ENCODE results near the gene PTAR1.

PTAR1 gene

GRCh38 chr9:69719983-69720382 is 39.8 kb downstream of the PTAR1 start:
- DNase-seq (ENCODE audit: low spot score in 2 of 2), result no peak
- ATAC-seq, result no peak
- Mint-ChIP-seq H3K36me3 (peaks cover 73% of the 10 kb centered on the region), H3K4me3 (no peak overlapping the region), H3K27ac (no peak overlapping the region), H3K4me1 (no peaks in the 10 kb centered on the region), H3K9me3 (no peaks in the 10 kb centered on the region)

- DNase-seq (ENCODE audit: low spot score in 2 of 2) (no peak), ATAC-seq (no peak)
- Mint-ChIP-seq H3K36me3 (peaks cover 72% of the 10 kb centered on the region), H3K27ac (no peak overlapping the region), H3K4me3 (no peak overlapping the region), H3K4me1 (no peaks in the 10 kb centered on the region), H3K9me3 (no peaks in the 10 kb centered on the region)
These were observed 40.4 kb downstream of the PTAR1 start for GRCh38 chr9:69719367-69719766.

DNA sequence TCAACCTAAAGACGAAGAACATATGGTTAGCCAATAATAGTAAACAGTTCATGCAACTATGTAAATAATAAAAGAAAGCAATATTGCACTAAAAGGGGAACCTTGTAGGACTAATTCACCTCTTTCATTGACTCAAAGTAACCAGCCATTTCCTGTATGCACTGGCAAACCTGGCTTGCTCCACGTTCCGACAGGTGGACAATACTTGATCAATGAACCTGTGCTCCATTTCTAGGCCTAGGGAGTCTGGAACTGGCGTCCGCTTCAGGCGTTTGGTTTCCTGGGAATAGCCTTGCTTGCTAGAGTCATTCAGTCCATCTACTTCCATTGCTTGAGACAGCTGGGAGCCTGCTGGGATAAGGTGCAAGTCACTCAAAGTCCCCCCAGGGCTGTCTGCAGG is 41.6 kb downstream of the PTAR1 start:
- H3K9me3 Mint-ChIP-seq, result no peaks in the 10 kb centered on the region
- ATAC-seq (no peak), DNase-seq (ENCODE audit: low spot score in 2 of 2) (no peak)
- H3K27ac Mint-ChIP-seq, result no peak overlapping the region
- no peaks in the 10 kb centered on the region for H3K4me1 Mint-ChIP-seq
- H3K4me3 Mint-ChIP-seq, result no peak overlapping the region
- peaks cover 60% of the 10 kb centered on the region for H3K36me3 Mint-ChIP-seq

DNA sequence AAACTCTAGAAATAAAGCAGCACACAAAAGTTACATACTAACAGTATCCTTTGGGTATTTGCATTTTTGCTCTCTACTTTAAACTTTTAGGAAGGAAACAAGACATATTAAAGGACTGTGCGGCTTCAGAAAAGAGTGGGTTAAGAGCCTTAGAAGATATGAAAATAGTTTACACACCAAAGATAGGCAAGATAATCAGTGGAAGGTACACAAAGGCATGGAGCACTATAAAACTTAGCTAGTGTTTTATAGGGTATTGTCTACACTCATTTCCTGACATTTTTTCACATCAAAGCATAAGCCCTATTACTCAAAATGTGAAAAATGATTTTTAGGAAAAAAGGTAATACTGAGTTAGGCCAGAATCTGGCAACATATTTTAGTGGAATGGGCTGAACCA is 44.0 kb downstream of the PTAR1 start:
- no peak for ATAC-seq
- DNase-seq (ENCODE audit: low spot score in 2 of 2), result no peak
- no peak overlapping the region for H3K4me3 Mint-ChIP-seq
- peaks cover 38% of the 10 kb centered on the region for H3K36me3 Mint-ChIP-seq
- H3K27ac Mint-ChIP-seq, result no peak overlapping the region
- no peaks in the 10 kb centered on the region for H3K9me3 Mint-ChIP-seq
- H3K4me1 Mint-ChIP-seq, result no peaks in the 10 kb centered on the region

GRCh38 chr9:69715096-69715495 is 44.7 kb downstream of the PTAR1 start:
- no peak for DNase-seq (ENCODE audit: low spot score in 2 of 2)
- Mint-ChIP-seq H3K9me3 (no peaks in the 10 kb centered on the region), H3K27ac (no peak overlapping the region), H3K4me1 (no peaks in the 10 kb centered on the region), H3K36me3 (peaks cover 37% of the 10 kb centered on the region), H3K4me3 (no peak overlapping the region)
- ATAC-seq, result no peak

DNA sequence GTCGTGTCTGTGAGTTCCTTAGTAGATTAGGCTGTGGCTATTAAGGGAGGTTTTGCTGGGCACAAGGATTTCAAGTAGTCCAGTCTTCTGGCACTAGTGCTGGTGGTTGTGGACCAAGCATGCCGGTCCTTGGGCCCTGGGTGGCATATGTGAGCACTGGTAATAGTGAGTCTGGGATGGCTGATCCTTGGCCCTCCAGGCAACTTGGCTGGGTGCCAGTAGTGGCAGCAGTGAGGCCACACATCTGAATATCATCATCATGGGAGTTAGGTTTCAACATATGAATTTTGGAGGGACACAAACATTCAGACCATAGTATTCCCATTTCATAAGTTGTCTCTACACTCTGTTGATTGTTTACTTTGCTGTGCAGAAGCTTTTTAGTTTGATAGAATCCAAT is 62.3 kb downstream of the PTAR1 start:
- Mint-ChIP-seq H3K9me3 (peaks cover 27% of the 10 kb centered on the region), H3K36me3 (no peaks in the 10 kb centered on the region), H3K4me1 (no peaks in the 10 kb centered on the region), H3K4me3 (no peak overlapping the region), H3K27ac (no peak overlapping the region)
- ATAC-seq, result no peak
- no peak for DNase-seq (ENCODE audit: low spot score in 2 of 2)

GRCh38 chr9:69696802-69697201 is 63.0 kb downstream of the PTAR1 start:
- no peaks in the 10 kb centered on the region for H3K4me1 Mint-ChIP-seq
- H3K27ac Mint-ChIP-seq, result no peak overlapping the region
- DNase-seq (ENCODE audit: low spot score in 2 of 2), result no peak
- H3K9me3 Mint-ChIP-seq, result peaks cover 27% of the 10 kb centered on the region
- no peaks in the 10 kb centered on the region for H3K36me3 Mint-ChIP-seq
- ATAC-seq, result no peak
- no peak overlapping the region for H3K4me3 Mint-ChIP-seq

DNA sequence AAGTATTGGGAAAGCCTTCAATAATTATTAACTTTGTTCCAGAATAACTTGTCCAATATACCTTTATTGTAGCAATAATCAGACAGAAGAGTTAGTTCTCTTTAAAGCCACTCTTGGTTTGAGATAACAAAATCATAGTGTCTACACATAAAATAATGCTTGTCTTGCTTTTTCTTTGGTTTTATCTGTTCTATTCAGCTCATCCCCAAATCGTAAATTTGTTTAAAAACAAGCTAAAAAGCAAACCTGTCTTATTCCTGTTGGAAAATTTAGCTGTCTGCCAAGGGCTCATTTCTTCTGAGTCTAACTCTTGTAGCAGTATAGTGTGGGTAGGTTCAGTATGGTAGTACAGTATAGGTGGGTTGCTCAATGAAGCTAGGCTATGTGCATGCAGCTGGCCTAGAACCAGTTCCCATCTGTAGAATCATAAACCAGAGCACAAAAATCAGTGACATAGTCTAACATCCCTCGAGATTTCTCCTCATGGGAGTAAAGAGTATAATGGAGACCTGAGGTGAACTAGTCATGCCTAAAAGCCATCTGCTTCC is 69.7 kb downstream of the PTAR1 start:
- H3K36me3 Mint-ChIP-seq, result no peaks in the 10 kb centered on the region
- H3K27ac Mint-ChIP-seq, result no peak overlapping the region
- peaks cover 4% of the 10 kb centered on the region for H3K9me3 Mint-ChIP-seq
- H3K4me1 Mint-ChIP-seq, result no peaks in the 10 kb centered on the region
- H3K4me3 Mint-ChIP-seq, result no peak overlapping the region
- DNase-seq (ENCODE audit: low spot score in 2 of 2) (no peak), ATAC-seq (no peak)

- Mint-ChIP-seq H3K27ac (no peak overlapping the region), H3K36me3 (no peaks in the 10 kb centered on the region), H3K9me3 (no peaks in the 10 kb centered on the region)
These were observed 75.9 kb downstream of the PTAR1 start for GRCh38 chr9:69683927-69684326.

DNA sequence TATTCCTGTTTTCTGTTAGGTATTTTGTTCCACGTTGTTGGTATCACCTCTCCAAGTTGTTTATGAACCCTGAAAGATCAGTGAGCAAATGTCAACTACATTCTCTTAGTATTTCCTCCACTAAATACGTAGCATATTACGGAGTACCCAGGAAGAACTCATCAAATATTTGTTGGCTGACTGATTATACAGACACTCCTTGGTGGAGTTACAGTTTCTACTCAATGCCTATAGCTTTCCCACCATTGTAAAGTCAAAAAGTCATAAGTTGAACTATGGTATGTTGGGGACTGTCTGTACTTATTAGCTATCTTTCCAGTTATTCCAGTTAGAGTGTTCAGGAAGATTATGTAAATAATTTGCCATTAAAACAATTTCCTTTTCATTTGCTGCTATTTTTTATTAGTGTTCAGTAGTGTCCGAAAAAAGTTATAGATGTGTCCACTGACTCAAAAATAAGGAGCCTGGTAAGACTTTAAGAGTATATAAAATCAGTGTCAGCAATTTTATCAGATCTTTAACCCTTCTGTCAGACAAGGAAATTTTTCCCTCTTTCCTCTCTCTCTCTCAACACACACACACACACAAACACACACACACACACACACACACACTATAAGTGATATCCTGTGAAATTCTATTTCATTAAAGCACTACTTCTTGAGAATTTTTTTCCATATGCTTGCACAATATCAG is 80.8 kb downstream of the PTAR1 start:
- no peaks in the 10 kb centered on the region for H3K36me3 Mint-ChIP-seq
- H3K4me3 Mint-ChIP-seq, result no peak overlapping the region
- no peak overlapping the region for H3K27ac Mint-ChIP-seq
- ATAC-seq (no peak), DNase-seq (ENCODE audit: low spot score in 2 of 2) (no peak)
- no peaks in the 10 kb centered on the region for H3K9me3 Mint-ChIP-seq
- peaks cover 6% of the 10 kb centered on the region for H3K4me1 Mint-ChIP-seq

More at GRCh38 chr9:69683927-69684326, 75.9 kb downstream of the PTAR1 start:
- no peak for DNase-seq (ENCODE audit: low spot score in 2 of 2)
- no peaks in the 10 kb centered on the region for H3K4me1 Mint-ChIP-seq
- no peak for ATAC-seq
- H3K4me3 Mint-ChIP-seq, result no peak overlapping the region

- no peak for ATAC-seq
- Mint-ChIP-seq H3K4me3 (no peak overlapping the region), H3K36me3 (no peaks in the 10 kb centered on the region), H3K4me1 (peaks cover 10% of the 10 kb centered on the region), H3K9me3 (no peaks in the 10 kb centered on the region), H3K27ac (no peak overlapping the region)
- DNase-seq (ENCODE audit: low spot score in 2 of 2), result no peak
These were observed 81.9 kb downstream of the PTAR1 start for GRCh38 chr9:69677931-69678330.

GRCh38 chr9:69675563-69675962 is 84.2 kb downstream of the PTAR1 start:
- no peaks in the 10 kb centered on the region for H3K36me3 Mint-ChIP-seq
- ATAC-seq (no peak), DNase-seq (ENCODE audit: low spot score in 2 of 2) (no peak)
- H3K9me3 Mint-ChIP-seq, result no peaks in the 10 kb centered on the region
- peaks cover 13% of the 10 kb centered on the region for H3K4me1 Mint-ChIP-seq
- no peak overlapping the region for H3K27ac Mint-ChIP-seq
- H3K4me3 Mint-ChIP-seq, result no peak overlapping the region

DNA sequence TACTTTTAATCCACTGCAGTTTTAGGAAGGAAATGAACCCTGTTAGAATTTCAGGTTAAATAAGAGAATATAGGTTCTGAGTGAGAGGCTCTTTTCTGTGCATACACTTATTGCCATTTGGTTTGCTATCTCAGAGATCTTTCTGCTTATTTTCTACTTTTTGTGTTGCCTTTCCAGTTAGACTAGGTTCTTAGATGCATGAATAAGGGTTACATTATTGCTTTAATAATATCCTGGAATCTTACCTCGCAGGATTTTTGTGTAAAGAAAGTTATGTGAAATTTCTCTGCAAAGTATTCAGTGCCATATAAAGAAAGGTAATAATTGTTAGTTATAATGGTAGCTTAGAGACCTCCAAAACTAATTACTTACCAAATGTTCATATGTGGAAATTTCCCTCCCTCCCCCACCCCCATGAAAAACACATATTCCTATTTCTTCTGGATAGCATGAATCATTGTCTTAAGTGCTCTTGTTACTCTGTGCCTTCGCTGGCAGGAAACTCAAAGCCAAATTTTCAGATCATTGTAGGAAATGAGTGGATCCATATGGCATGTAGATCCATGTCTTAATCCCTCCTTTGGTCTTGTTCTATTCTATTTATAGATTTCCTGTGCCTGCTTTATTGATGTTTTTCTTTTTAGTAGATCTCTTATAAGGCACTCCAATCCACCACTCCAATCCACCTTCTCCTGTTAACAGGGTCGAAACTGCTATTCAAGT is 84.9 kb downstream of the PTAR1 start:
- Mint-ChIP-seq H3K36me3 (no peaks in the 10 kb centered on the region), H3K9me3 (no peaks in the 10 kb centered on the region), H3K4me1 (peaks cover 13% of the 10 kb centered on the region), H3K27ac (no peak overlapping the region), H3K4me3 (no peak overlapping the region)
- no peak for DNase-seq (ENCODE audit: low spot score in 2 of 2)
- no peak for ATAC-seq

- Mint-ChIP-seq H3K4me1 (peaks cover 13% of the 10 kb centered on the region), H3K27ac (no peak overlapping the region), H3K36me3 (no peaks in the 10 kb centered on the region), H3K9me3 (no peaks in the 10 kb centered on the region), H3K4me3 (no peak overlapping the region)
- DNase-seq (ENCODE audit: low spot score in 2 of 2) (no peak), ATAC-seq (no peak)
These were observed 85.6 kb downstream of the PTAR1 start for GRCh38 chr9:69674112-69674685.

DNA sequence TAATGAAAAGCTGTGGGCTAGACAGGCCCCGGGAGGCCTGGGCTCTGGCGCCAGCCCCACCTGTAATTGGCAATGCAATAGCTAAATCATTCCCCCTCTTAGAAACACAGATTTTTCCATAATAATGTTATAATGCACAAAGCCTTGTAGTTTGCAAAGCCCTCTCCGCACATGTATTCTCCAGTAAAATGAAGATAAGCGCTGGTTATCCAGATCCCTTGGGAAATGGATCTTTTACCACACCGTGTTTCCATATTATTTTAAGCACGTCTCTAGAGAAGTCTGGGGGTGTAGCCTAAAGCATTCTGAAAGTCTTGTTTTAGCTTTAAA is 86.5 kb downstream of the PTAR1 start:
- no peak for DNase-seq (ENCODE audit: low spot score in 2 of 2)
- Mint-ChIP-seq H3K36me3 (no peaks in the 10 kb centered on the region), H3K9me3 (no peaks in the 10 kb centered on the region), H3K4me1 (peaks cover 13% of the 10 kb centered on the region), H3K27ac (no peak overlapping the region), H3K4me3 (peak overlapping the region; percentile 71)
- no peak for ATAC-seq
